Smooth muscle cell (in vitro differentiated cells): ENCODE measurements around the gene PNKD. TPM values are rescaled to one million over a fixed set of nuclear protein-coding genes. Genes with fewer than 3 reads are reported as not detected.

Experiments used
- DNase-seq: peaks from one replicate; lab custom pipeline; 2025; ENCODE audit not compliant: unreplicated experiment; lab: John Stamatoyannopoulos, UW
- H2AFZ ChIP-seq: fragments of 200-600 bp; sonication (generic); 2 replicates; pipeline ENCODE4 v1.6.0; 2016; ENCODE audit warnings: antibody characterized with exemption, low read depth, mild to moderate bottlenecking
- H3F3A ChIP-seq: fragments of 200-600 bp; sonication (generic); 2 replicates; pipeline ENCODE4 v1.6.0; 2017; ENCODE audit warnings: antibody characterized with exemption, low read depth
- H3K27ac ChIP-seq: fragments of 200-600 bp; sonication (generic); 2 replicates; pipeline ENCODE4 v1.5.1; 2016; ENCODE audit warnings: low read depth, mild to moderate bottlenecking
- H3K27me3 ChIP-seq: fragments of 200-600 bp; sonication (generic); 2 replicates; pipeline ENCODE4 v1.6.1; 2016; ENCODE audit warnings: low read depth, mild to moderate bottlenecking
- H3K36me3 ChIP-seq: fragments of 200-600 bp; sonication (generic); 2 replicates; pipeline ENCODE4 v1.5.1; 2016; ENCODE audit warnings: low read depth
- H3K4me1 ChIP-seq: fragments of 200-600 bp; sonication (generic); 2 replicates; pipeline ENCODE4 v1.5.1; 2016; ENCODE audit warnings: low read depth
- H3K4me2 ChIP-seq: fragments of 200-600 bp; sonication (generic); 2 replicates; pipeline ENCODE4 v1.6.0; 2016; ENCODE audit warnings: mild to moderate bottlenecking
- H3K4me3 ChIP-seq: fragments of 200-600 bp; sonication (generic); 2 replicates; pipeline ENCODE4 v1.5.1; 2016; ENCODE audit warnings: mild to moderate bottlenecking
- H3K79me2 ChIP-seq: fragments of 200-600 bp; sonication (generic); 2 replicates; pipeline ENCODE4 v1.6.0; 2016; ENCODE audit warnings: low read depth, mild to moderate bottlenecking
- H3K9ac ChIP-seq: fragments of 200-600 bp; sonication (generic); 2 replicates; pipeline ENCODE4 v1.6.0; 2016; ENCODE audit warnings: low read depth
- H3K9me3 ChIP-seq: fragments of 200-600 bp; sonication (generic); replicated peaks from 2 replicates; pipeline ENCODE4 v1.5.1; 2016; ENCODE audit warnings: low read depth
- H4K20me1 ChIP-seq: fragments of 200-600 bp; sonication (generic); 2 replicates; pipeline ENCODE4 v1.6.0; 2016; ENCODE audit warnings: low read depth
- WGBS: methylation state at CpG from one replicate; pipeline ENCODE4 v1.1.7; 2016; ENCODE audit warnings: low lambda C conversion rate; 5-methylcytosine and 5-hydroxymethylcytosine counted together
- polyA plus RNA-seq: library from polyadenylated mRNA; unstranded; fragments of >200 nt; fragmentation: Nextera tagmentation; extraction: Ambion mirVana; gene quantifications from 2 replicates; pipeline ENCODE4 v1.2.1, GENCODE V29; 2016
- total RNA-seq: library from RNA; depleted of rRNA; stranded (reverse); fragments of >200 nt; gene quantifications from 2 replicates; pipeline ENCODE4 v1.2.3, GENCODE V29; 2014
- TF ChIP-seq, protein P1 (sequence below): fragments of 200-600 bp; sonication (generic); IDR thresholded peaks from 2 replicates; pipeline ENCODE4 v1.5.1; 2017; ENCODE audit warnings: borderline replicate concordance, mild to moderate bottlenecking, antibody characterized with exemption; ENCODE audit not compliant: insufficient read depth, poor library complexity, severe bottlenecking

PNKD gene
- total and polyA plus RNA-seq, 2 experiments from 2014 or later, result 42.0 to 126 TPM

DNA sequence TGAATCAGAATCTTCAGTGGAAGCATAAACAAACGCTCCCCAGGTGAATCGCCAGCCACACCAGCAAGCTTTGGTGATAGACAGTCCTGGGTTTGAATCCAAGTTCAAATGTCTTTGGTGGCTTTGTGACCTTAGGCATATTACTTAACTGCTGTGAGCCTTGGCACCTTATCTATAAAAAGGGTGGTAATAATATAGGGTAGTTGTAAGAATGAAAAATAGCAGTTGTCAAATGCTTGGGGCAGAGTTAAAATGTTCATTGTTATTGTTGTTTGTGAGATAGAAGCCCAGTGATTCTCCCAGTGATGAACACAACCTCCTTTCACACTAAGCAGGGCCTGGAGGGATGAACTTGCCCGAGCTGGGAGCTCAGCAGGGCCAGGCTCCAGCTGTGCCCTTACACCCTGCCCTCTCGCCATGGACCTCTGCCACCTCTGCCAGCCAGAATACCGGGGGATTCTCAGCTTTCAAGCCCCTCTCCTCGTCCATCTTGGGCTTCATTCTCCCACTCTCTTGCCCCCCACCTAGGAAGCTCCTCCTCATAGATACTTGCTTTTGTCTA is 28.1 kb downstream of the PNKD start:
- no peaks in the 10 kb centered on the region for H3K79me2 ChIP-seq
- no peak overlapping the region for H3K4me2 ChIP-seq
- TF ChIP-seq, protein P1, sequence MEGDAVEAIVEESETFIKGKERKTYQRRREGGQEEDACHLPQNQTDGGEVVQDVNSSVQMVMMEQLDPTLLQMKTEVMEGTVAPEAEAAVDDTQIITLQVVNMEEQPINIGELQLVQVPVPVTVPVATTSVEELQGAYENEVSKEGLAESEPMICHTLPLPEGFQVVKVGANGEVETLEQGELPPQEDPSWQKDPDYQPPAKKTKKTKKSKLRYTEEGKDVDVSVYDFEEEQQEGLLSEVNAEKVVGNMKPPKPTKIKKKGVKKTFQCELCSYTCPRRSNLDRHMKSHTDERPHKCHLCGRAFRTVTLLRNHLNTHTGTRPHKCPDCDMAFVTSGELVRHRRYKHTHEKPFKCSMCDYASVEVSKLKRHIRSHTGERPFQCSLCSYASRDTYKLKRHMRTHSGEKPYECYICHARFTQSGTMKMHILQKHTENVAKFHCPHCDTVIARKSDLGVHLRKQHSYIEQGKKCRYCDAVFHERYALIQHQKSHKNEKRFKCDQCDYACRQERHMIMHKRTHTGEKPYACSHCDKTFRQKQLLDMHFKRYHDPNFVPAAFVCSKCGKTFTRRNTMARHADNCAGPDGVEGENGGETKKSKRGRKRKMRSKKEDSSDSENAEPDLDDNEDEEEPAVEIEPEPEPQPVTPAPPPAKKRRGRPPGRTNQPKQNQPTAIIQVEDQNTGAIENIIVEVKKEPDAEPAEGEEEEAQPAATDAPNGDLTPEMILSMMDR, result no peak
- H3K27ac ChIP-seq, result peak overlapping the region; percentile 68
- H3K4me3 ChIP-seq, result no peak overlapping the region
- H3K9ac ChIP-seq, result no peak overlapping the region
- peaks cover 9% of the 10 kb centered on the region for H3K4me1 ChIP-seq
- no peak overlapping the region for H2AFZ ChIP-seq
- no peaks in the 10 kb centered on the region for H3K36me3 ChIP-seq
- H3K9me3 ChIP-seq, result no peaks in the 10 kb centered on the region
- no peak for DNase-seq
- no peaks in the 10 kb centered on the region for H3K27me3 ChIP-seq
- no peaks in the 10 kb centered on the region for H4K20me1 ChIP-seq
- no peaks in the 10 kb centered on the region for H3F3A ChIP-seq
- WGBS, result 82% methylated on average over 6 of the region's 6 CpGs

- Histone ChIP-seq H2AFZ (no peak overlapping the region), H3K4me1 (peaks cover 4% of the 10 kb centered on the region), H3K79me2 (no peaks in the 10 kb centered on the region), H3K9me3 (no peaks in the 10 kb centered on the region), H3K4me3 (no peak overlapping the region), H4K20me1 (no peaks in the 10 kb centered on the region), H3K4me2 (no peak overlapping the region), H3F3A (no peaks in the 10 kb centered on the region), H3K9ac (no peak overlapping the region), H3K27me3 (no peaks in the 10 kb centered on the region), H3K27ac (no peak overlapping the region), H3K36me3 (no peaks in the 10 kb centered on the region)
- no peak for DNase-seq
- TF ChIP-seq, protein P1, result no peak
- 84% methylated on average over 4 of the region's 4 CpGs for WGBS
Observed at GRCh38 chr2:218300141-218300540, 29.8 kb downstream of the PNKD start.

DNA sequence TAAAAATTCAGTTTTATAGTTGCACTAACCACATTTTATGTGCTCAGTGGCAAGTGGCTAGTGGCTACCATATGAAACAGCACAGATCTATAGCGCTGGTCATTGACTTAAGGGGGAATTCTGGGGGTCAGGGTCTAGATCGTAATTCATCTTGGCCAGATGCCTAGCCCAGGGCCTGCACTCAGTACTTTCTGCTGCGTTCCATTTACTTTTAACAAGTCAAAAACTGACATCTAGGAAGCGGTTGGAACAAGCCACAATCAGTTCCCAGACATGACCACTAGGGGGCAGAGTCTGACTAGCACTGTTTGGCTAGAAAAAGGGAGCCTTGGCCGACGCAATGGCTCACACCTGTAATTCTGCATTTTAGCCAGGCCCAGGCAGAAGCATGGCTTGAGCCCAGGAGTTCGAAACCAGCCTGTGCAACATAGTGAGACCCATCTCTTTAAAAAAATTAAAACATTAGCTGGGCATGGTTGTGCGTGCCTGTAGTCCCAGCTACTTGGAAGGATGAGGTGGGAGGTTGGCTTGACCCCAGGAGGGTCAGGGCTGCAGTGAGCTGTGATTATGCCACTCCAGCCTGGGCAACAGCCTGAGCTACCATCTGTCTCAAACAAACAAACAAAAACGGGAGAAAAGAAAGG is 31.0 kb downstream of the PNKD start:
- 5% methylated on average over 9 of the region's 9 CpGs for WGBS
- no peak overlapping the region for H3K4me2 ChIP-seq
- H3K27me3 ChIP-seq, result no peaks in the 10 kb centered on the region
- no peak overlapping the region for H2AFZ ChIP-seq
- no peaks in the 10 kb centered on the region for H3K36me3 ChIP-seq
- no peak overlapping the region for H3K4me3 ChIP-seq
- H3K4me1 ChIP-seq, result no peaks in the 10 kb centered on the region
- H3K9ac ChIP-seq, result no peak overlapping the region
- H4K20me1 ChIP-seq, result no peaks in the 10 kb centered on the region
- H3K79me2 ChIP-seq, result no peaks in the 10 kb centered on the region
- peak; percentile 52 for DNase-seq
- H3K27ac ChIP-seq, result no peak overlapping the region
- TF ChIP-seq, protein P1, result peak; percentile 91
- no peaks in the 10 kb centered on the region for H3K9me3 ChIP-seq
- H3F3A ChIP-seq, result no peaks in the 10 kb centered on the region

DNA sequence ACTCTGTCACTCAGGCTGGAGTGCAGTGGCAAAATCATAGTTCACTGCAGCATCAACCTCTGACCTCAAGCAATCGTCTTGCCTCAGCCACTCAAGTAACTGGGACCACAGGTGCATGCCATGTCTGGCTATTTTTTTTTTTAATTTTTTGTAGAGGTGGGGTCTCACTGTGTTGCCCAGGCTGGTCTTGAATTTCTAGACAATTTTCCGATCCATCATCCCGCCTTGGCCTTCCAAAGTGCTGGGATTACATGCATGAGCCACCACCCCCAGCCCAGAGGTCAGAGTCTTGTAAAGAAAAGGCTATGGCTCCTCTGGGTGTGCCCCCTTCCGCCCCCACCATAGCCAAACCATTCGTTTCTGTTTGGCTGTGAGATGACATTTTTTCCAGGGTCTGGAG is 35.1 kb downstream of the PNKD start:
- no peaks in the 10 kb centered on the region for H3K79me2 ChIP-seq
- no peak overlapping the region for H3K4me3 ChIP-seq
- no peak overlapping the region for H3K27ac ChIP-seq
- H3K4me2 ChIP-seq, result no peak overlapping the region
- H3F3A ChIP-seq, result no peaks in the 10 kb centered on the region
- H3K9ac ChIP-seq, result no peak overlapping the region
- DNase-seq, result no peak
- no peaks in the 10 kb centered on the region for H4K20me1 ChIP-seq
- H3K27me3 ChIP-seq, result no peaks in the 10 kb centered on the region
- TF ChIP-seq, protein P1, result no peak
- WGBS, result 64% methylated on average over 5 of the region's 5 CpGs
- H3K9me3 ChIP-seq, result no peaks in the 10 kb centered on the region
- H3K36me3 ChIP-seq, result no peaks in the 10 kb centered on the region
- H2AFZ ChIP-seq, result peak overlapping the region; percentile 2
- H3K4me1 ChIP-seq, result no peaks in the 10 kb centered on the region
